GM12878 (cell line): Measurements from ENCODE around the gene PDGFC. TPM values are rescaled to one million over a fixed set of nuclear protein-coding genes. Genes with fewer than 3 reads are reported as not detected.

Source experiments
- ATAC-seq: fragments of 200-7000 bp; cut with Tn5 transposase; 3 replicates; pipeline ENCODE4 v1.9.1; 2020; ENCODE audit warnings: mild to moderate bottlenecking, moderate library complexity
- BruUV-seq: library from RNA; stranded (reverse); fragments of 400-500 nt; replicated peaks from 2 replicates; lab custom pipeline; 2021; lab: Mats Ljungman, UMichigan
- CTCF ChIA-PET: fragments of 300-600 bp; sonication (Branson Sonifier 250); formaldehyde crosslinking; extraction: SDS; loops from one replicate; lab custom pipeline; 2021; ENCODE audit warnings: inconsistent platforms; lab: Yijun Ruan, JAX
- POLR2A ChIA-PET: fragments of 350-600 bp; formaldehyde crosslinking; extraction: SDS; loops from one replicate; lab custom pipeline; 2021; ENCODE audit warnings: inconsistent platforms; lab: Charles Lee
- RAD21 ChIA-PET: fragments of 300-600 bp; sonication (Branson Sonifier 250); formaldehyde crosslinking; loops from one replicate; lab custom pipeline; 2023; ENCODE audit warnings: antibody characterized with exemption; ENCODE audit not compliant: unreplicated experiment; lab: Charles Lee
- SMC1A ChIA-PET: fragments of 300-600 bp; sonication (Branson Sonifier 250); formaldehyde crosslinking; loops from one replicate; lab custom pipeline; 2023; ENCODE audit not compliant: unreplicated experiment, uncharacterized antibody; lab: Charles Lee
- DNase-seq: peaks from one replicate; pipeline ENCODE4 v3.0.0-alpha.2; 2011; ENCODE audit warnings: low read depth, low spot score
- FAIRE-seq: peaks from 3 replicates; lab custom pipeline; 2011; peaks lifted over from hg19 to GRCh38; lab: Jason Lieb, UNC
- H2AFZ ChIP-seq: 2 replicates; pipeline ENCODE4 v1.6.0; 2011; ENCODE audit warnings: low read depth, low read length, control low read depth; ENCODE audit not compliant: control insufficient read depth
- H3K27ac ChIP-seq: 2 replicates; pipeline ENCODE4 v1.5.1; 2011; ENCODE audit warnings: control low read depth; ENCODE audit not compliant: control insufficient read depth, insufficient read depth
- H3K27me3 ChIP-seq, 2 experiments: replicated peaks in 1 of 2; 2 replicates each; pipeline versions ENCODE4 v1.6.0 to v1.6.1; 2011; ENCODE audit warnings: low read length in 1 of 2; ENCODE audit not compliant: control insufficient read depth in 2 of 2, insufficient read depth in 2 of 2
- H3K36me3 ChIP-seq, 2 experiments: 2 replicates each; pipeline ENCODE4 v1.5.1; 2011; ENCODE audit warnings: low read length in 1 of 2; ENCODE audit not compliant: control insufficient read depth in 2 of 2, insufficient read depth in 2 of 2
- H3K4me1 ChIP-seq: 2 replicates; pipeline ENCODE4 v1.6.1; 2011; ENCODE audit warnings: mild to moderate bottlenecking, low read length, moderate library complexity, mixed read lengths; ENCODE audit not compliant: control insufficient read depth, insufficient read depth
- H3K4me2 ChIP-seq: 2 replicates; pipeline ENCODE4 v1.6.0; 2011; ENCODE audit warnings: control low read depth; ENCODE audit not compliant: control insufficient read depth, insufficient read depth
- H3K4me3 ChIP-seq: fragments of 200-600 bp; sonication (generic); 2 replicates; pipeline ENCODE4 v1.5.1; 2016
- H3K79me2 ChIP-seq: 2 replicates; pipeline ENCODE4 v1.6.0; 2011; ENCODE audit warnings: low read length; ENCODE audit not compliant: control insufficient read depth, insufficient read depth
- H3K9ac ChIP-seq: 2 replicates; pipeline ENCODE4 v1.8.0; 2011; ENCODE audit warnings: low read length, control low read depth, mixed read lengths; ENCODE audit not compliant: control insufficient read depth, insufficient read depth
- H3K9me3 ChIP-seq: replicated peaks from 3 replicates; pipeline ENCODE4 v1.5.1; 2011; ENCODE audit warnings: mild to moderate bottlenecking, low read length; ENCODE audit not compliant: control insufficient read depth, insufficient read depth
- H4K20me1 ChIP-seq: 2 replicates; pipeline ENCODE4 v1.6.0; 2011; ENCODE audit not compliant: control insufficient read depth, insufficient read depth
- GABPA ChIP-seq: IDR thresholded peaks from 2 replicates; pipeline ENCODE4 v1.6.1; 2014; ENCODE audit warnings: antibody characterized with exemption, low read depth, mild to moderate bottlenecking, inconsistent platforms
- NRF1 ChIP-seq: conservative IDR thresholded peaks from 2 replicates; pipeline ENCODE4 v1.6.1; 2011; ENCODE audit warnings: mild to moderate bottlenecking, low read depth, low read length, improper control_type of control experiment
- RAD51 ChIP-seq: fragments of 450-650 bp; IDR thresholded peaks from 2 replicates; pipeline ENCODE4 v1.6.1; 2016; ENCODE audit warnings: moderate library complexity, mild to moderate bottlenecking, inconsistent platforms
- STAT3 ChIP-seq: IDR thresholded peaks from 2 replicates; pipeline ENCODE4 v1.6.1; 2011; ENCODE audit warnings: low read depth, low read length, improper control_type of control experiment
- TCF7 ChIP-seq: IDR thresholded peaks from 2 replicates; pipeline ENCODE4 v1.6.1; 2014; ENCODE audit warnings: antibody characterized with exemption, borderline replicate concordance
- WGBS: methylation state at CpG from one replicate; pipeline ENCODE4 v1.1.6; 2016; ENCODE audit warnings: low lambda C conversion rate; ENCODE audit not compliant: insufficient replicate concordance, insufficient coverage; ENCODE audit errors: missing lambda C conversion rate; 5-methylcytosine and 5-hydroxymethylcytosine counted together
- in situ Hi-C: fragments of 300-500 bp; cut with MboI; formaldehyde crosslinking; loops from 9 replicates; pipeline ENCODE4 v1.14.3; 2018; ENCODE audit warnings: mixed read lengths
- intact Hi-C: fragments of 100-400 bp; cut with micrococcal nuclease; formaldehyde crosslinking; loops from one replicate; pipeline ENCODE4 v1.14.2; 2022; ENCODE audit not compliant: unreplicated experiment
- polyA plus RNA-seq, 11 experiments: library from polyadenylated mRNA; depleted of rRNA in 4 of 11; unstranded in 6 of 11; stranded (reverse) in 5 of 11; fragments of >200 nt; fragmentation: Nextera tagmentation in 4 of 11; fragmentation: Illumina TruSeq in 1 of 11; extraction: Ambion mirVana in 4 of 11; extraction: Trizol in 1 of 11; gene quantifications; 1 replicate in 1 of 11; 2 replicates in 10 of 11; pipeline versions ENCODE4 v1.2.1 to v1.2.3, GENCODE V29; 2011 to 2016; ENCODE audit warnings: inconsistent platforms in 2 of 11, missing spikeins in 2 of 11, low read depth in 1 of 11
- total RNA-seq, 4 experiments: library from RNA; depleted of rRNA in 3 of 4; stranded (reverse); fragments of >200 nt in 3 of 4; fragmentation: Illumina TruSeq in 1 of 4; extraction: Trizol in 1 of 4; gene quantifications; 2 replicates each; pipeline versions ENCODE4 v1.2.1 to v1.2.3, GENCODE V29; 2013 to 2021
- TF ChIP-seq, protein P1 (sequence below): fragments of 150-350 bp; IDR thresholded peaks from 2 replicates; pipeline ENCODE4 v1.6.1; 2014; ENCODE audit warnings: mild to moderate bottlenecking, low read depth, low read length
- TF ChIP-seq, protein P2 (sequence below): fragments of 450-650 bp; IDR thresholded peaks from 2 replicates; pipeline ENCODE4 v1.6.1; 2017; ENCODE audit warnings: low read depth, mild to moderate bottlenecking, moderate library complexity
- TF ChIP-seq, protein P3 (sequence below): IDR thresholded peaks from 2 replicates; pipeline ENCODE4 v1.6.1; 2012; ENCODE audit warnings: low read depth, low read length, improper control_type of control experiment
- TF ChIP-seq, protein P4 (sequence below): fragments of 450-650 bp; IDR thresholded peaks from 2 replicates; pipeline ENCODE4 v1.6.1; 2017; ENCODE audit warnings: antibody characterized with exemption, mild to moderate bottlenecking, moderate library complexity

The PDGFC gene
- total and polyA plus RNA-seq, 10 of the 15 experiments (the other 5 are each of a cell fraction or from before 2014, with no cell fraction given) = 0.02 to 0.18 TPM; not detected in 8

DNA sequence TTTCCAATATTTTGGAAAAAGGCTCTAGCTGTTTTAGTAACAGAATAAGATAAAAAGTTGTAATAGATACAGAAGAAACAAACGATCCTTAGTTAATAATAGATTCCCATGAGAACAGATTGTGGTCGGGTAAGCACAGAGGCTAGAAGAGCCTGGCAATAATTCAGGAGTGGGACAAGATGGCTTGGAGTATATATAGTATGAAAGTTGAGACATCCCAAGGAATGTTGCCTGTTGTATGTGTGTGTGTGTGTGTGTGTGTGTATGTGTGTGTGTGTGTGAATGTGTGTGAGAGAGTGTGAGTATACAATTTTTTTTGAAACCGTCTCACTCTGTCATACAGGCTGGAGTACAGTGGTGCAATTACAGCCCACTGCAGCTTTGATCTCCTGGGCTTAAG lies 150.7 kb downstream of the PDGFC start:
- SMC1A ChIA-PET = interaction anchor here (0.8 to 1.0 kb wide), 2 partner anchors 10 to 136 kb away, joined by 3 read pairs; no protein-coding TSS in a partner anchor
- intact Hi-C loops (no loop called here), in situ Hi-C loops (no loop called here)
- no TSS peak for BruUV-seq
- Histone ChIP-seq H3K36me3 (no peaks in the 10 kb centered on the region), H4K20me1 (no peaks in the 10 kb centered on the region), H3K9ac (no peak overlapping the region), H2AFZ (no peak overlapping the region), H3K4me2 (no peak overlapping the region), H3K9me3 (no peaks in the 10 kb centered on the region), H3K79me2 (no peaks in the 10 kb centered on the region), H3K27me3 (no peaks in the 10 kb centered on the region), H3K4me1 (no peaks in the 10 kb centered on the region), H3K4me3 (no peak overlapping the region), H3K27ac (no peak overlapping the region)
- 13% methylated on average over 3 of the region's 3 CpGs for WGBS
- TF ChIP-seq, protein P1, sequence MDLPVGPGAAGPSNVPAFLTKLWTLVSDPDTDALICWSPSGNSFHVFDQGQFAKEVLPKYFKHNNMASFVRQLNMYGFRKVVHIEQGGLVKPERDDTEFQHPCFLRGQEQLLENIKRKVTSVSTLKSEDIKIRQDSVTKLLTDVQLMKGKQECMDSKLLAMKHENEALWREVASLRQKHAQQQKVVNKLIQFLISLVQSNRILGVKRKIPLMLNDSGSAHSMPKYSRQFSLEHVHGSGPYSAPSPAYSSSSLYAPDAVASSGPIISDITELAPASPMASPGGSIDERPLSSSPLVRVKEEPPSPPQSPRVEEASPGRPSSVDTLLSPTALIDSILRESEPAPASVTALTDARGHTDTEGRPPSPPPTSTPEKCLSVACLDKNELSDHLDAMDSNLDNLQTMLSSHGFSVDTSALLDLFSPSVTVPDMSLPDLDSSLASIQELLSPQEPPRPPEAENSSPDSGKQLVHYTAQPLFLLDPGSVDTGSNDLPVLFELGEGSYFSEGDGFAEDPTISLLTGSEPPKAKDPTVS = no peak
- no peak for TF ChIP-seq GABPA
- no peak for TF ChIP-seq RAD51
- TF ChIP-seq, protein P2, sequence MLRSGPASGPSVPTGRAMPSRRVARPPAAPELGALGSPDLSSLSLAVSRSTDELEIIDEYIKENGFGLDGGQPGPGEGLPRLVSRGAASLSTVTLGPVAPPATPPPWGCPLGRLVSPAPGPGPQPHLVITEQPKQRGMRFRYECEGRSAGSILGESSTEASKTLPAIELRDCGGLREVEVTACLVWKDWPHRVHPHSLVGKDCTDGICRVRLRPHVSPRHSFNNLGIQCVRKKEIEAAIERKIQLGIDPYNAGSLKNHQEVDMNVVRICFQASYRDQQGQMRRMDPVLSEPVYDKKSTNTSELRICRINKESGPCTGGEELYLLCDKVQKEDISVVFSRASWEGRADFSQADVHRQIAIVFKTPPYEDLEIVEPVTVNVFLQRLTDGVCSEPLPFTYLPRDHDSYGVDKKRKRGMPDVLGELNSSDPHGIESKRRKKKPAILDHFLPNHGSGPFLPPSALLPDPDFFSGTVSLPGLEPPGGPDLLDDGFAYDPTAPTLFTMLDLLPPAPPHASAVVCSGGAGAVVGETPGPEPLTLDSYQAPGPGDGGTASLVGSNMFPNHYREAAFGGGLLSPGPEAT = no peak
- no peak for TF ChIP-seq STAT3
- no peak for TF ChIP-seq TCF7
- TF ChIP-seq NRF1 = no peak
- TF ChIP-seq, protein P3, sequence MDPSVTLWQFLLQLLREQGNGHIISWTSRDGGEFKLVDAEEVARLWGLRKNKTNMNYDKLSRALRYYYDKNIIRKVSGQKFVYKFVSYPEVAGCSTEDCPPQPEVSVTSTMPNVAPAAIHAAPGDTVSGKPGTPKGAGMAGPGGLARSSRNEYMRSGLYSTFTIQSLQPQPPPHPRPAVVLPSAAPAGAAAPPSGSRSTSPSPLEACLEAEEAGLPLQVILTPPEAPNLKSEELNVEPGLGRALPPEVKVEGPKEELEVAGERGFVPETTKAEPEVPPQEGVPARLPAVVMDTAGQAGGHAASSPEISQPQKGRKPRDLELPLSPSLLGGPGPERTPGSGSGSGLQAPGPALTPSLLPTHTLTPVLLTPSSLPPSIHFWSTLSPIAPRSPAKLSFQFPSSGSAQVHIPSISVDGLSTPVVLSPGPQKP = no peak
- TF ChIP-seq, protein P4, sequence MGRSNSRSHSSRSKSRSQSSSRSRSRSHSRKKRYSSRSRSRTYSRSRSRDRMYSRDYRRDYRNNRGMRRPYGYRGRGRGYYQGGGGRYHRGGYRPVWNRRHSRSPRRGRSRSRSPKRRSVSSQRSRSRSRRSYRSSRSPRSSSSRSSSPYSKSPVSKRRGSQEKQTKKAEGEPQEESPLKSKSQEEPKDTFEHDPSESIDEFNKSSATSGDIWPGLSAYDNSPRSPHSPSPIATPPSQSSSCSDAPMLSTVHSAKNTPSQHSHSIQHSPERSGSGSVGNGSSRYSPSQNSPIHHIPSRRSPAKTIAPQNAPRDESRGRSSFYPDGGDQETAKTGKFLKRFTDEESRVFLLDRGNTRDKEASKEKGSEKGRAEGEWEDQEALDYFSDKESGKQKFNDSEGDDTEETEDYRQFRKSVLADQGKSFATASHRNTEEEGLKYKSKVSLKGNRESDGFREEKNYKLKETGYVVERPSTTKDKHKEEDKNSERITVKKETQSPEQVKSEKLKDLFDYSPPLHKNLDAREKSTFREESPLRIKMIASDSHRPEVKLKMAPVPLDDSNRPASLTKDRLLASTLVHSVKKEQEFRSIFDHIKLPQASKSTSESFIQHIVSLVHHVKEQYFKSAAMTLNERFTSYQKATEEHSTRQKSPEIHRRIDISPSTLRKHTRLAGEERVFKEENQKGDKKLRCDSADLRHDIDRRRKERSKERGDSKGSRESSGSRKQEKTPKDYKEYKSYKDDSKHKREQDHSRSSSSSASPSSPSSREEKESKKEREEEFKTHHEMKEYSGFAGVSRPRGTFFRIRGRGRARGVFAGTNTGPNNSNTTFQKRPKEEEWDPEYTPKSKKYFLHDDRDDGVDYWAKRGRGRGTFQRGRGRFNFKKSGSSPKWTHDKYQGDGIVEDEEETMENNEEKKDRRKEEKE = no peak
- no peak for FAIRE-seq
- no peak for ATAC-seq
- RAD21 ChIA-PET = no interaction called here
- DNase-seq = no peak
- POLR2A ChIA-PET = no interaction called here
- CTCF ChIA-PET = no interaction called here
